ENCODE measurements around the gene WHRN.

GRCh38 chr9:114476891-114477469 lies 28.3 kb downstream of the WHRN start:
- TF ChIP-seq ZNF274 (IDR thresholded peaks at IDR 0.05; ENCODE audit: low read depth, low read length) = no peak
- TF ChIP-seq YY1 (IDR thresholded peaks at IDR 0.05; ENCODE audit: insufficient read depth, insufficient read length) = no peak
- no peak for TF ChIP-seq SUZ12 (IDR thresholded peaks at IDR 0.05; ENCODE audit: extremely low read depth, insufficient read depth, insufficient read length)

All from NT2/D1 (cell line).